Ishikawa (cell line): ENCODE results near the gene SCAP.

Experiments
- CEBPB ChIP-seq: IDR thresholded peaks from 2 replicates; pipeline ENCODE4 v1.6.1; 2012
- CREB1 ChIP-seq: IDR thresholded peaks from 2 replicates; pipeline ENCODE4 v1.6.1; 2012; ENCODE audit warnings: low read depth
- EGR1 ChIP-seq: IDR thresholded peaks from 2 replicates; pipeline ENCODE4 v1.6.1; 2012
- EP300 ChIP-seq: IDR thresholded peaks from 2 replicates; pipeline ENCODE4 v1.6.1; 2012; ENCODE audit warnings: borderline replicate concordance
- FOXM1 ChIP-seq: IDR thresholded peaks from 2 replicates; pipeline ENCODE4 v1.6.1; 2012; ENCODE audit warnings: low read depth, borderline replicate concordance
- NFIC ChIP-seq: IDR thresholded peaks from 2 replicates; pipeline ENCODE4 v1.6.1; 2012
- RAD21 ChIP-seq: IDR thresholded peaks from 2 replicates; pipeline ENCODE4 v1.6.1; 2012; ENCODE audit warnings: low read depth
- TAF1 ChIP-seq: IDR thresholded peaks from 2 replicates; pipeline ENCODE4 v1.6.1; 2012; ENCODE audit warnings: low read depth, mild to moderate bottlenecking
- TEAD4 ChIP-seq: IDR thresholded peaks from 2 replicates; pipeline ENCODE4 v1.6.1; 2012
- YY1 ChIP-seq: IDR thresholded peaks from 2 replicates; pipeline ENCODE4 v1.6.1; 2012; ENCODE audit warnings: low read depth
- ZBTB7A ChIP-seq: IDR thresholded peaks from 2 replicates; pipeline ENCODE4 v1.6.1; 2012; ENCODE audit warnings: low read depth
- TF ChIP-seq, protein P1 (sequence below): IDR thresholded peaks from 2 replicates; pipeline ENCODE4 v1.6.1; 2012; ENCODE audit warnings: low read depth, mild to moderate bottlenecking
- TF ChIP-seq, protein P2 (sequence below): IDR thresholded peaks from 2 replicates; pipeline ENCODE4 v1.6.1; 2012
- TF ChIP-seq, protein P3 (sequence below): IDR thresholded peaks from 2 replicates; pipeline ENCODE4 v1.6.1; 2012

DNA sequence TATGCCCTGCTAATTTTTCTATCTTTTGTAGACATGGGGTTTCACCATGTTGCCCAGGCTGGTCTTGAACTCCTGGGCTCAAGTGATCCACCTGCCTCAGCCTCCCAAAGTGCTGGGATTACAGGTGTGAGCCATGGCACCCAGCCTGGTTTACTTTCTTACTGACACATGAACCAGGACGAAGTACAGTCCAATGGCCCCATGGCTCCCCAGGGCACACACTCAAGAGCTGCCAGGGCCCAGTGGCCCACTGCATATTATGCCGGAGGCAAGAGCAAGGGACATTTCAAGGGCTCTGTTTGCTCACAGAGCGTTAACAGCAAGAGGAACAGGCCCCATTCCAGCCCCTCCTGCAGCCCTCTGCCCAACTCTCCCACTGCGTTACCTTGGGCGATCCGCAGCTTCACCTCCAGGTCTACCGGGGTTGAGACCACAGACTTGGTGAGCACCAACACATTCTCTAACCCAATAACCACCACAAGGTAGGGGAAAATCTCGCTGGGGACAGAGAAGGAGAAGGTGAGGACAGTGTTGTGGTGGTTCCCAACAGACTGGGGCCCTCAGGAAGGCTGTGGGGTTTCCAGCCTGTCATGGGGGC, 52.1 kb downstream of the SCAP start:
- TF ChIP-seq TAF1 (no peak), TEAD4 (no peak), FOXM1 (no peak), EP300 (no peak), ZBTB7A (no peak), YY1 (no peak), CEBPB (no peak), NFIC (no peak), EGR1 (no peak), RAD21 (no peak), CREB1 (no peak)
- TF ChIP-seq, protein P1, sequence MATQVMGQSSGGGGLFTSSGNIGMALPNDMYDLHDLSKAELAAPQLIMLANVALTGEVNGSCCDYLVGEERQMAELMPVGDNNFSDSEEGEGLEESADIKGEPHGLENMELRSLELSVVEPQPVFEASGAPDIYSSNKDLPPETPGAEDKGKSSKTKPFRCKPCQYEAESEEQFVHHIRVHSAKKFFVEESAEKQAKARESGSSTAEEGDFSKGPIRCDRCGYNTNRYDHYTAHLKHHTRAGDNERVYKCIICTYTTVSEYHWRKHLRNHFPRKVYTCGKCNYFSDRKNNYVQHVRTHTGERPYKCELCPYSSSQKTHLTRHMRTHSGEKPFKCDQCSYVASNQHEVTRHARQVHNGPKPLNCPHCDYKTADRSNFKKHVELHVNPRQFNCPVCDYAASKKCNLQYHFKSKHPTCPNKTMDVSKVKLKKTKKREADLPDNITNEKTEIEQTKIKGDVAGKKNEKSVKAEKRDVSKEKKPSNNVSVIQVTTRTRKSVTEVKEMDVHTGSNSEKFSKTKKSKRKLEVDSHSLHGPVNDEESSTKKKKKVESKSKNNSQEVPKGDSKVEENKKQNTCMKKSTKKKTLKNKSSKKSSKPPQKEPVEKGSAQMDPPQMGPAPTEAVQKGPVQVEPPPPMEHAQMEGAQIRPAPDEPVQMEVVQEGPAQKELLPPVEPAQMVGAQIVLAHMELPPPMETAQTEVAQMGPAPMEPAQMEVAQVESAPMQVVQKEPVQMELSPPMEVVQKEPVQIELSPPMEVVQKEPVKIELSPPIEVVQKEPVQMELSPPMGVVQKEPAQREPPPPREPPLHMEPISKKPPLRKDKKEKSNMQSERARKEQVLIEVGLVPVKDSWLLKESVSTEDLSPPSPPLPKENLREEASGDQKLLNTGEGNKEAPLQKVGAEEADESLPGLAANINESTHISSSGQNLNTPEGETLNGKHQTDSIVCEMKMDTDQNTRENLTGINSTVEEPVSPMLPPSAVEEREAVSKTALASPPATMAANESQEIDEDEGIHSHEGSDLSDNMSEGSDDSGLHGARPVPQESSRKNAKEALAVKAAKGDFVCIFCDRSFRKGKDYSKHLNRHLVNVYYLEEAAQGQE = no peak
- TF ChIP-seq, protein P2, sequence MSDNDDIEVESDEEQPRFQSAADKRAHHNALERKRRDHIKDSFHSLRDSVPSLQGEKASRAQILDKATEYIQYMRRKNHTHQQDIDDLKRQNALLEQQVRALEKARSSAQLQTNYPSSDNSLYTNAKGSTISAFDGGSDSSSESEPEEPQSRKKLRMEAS = no peak
- TF ChIP-seq, protein P3, sequence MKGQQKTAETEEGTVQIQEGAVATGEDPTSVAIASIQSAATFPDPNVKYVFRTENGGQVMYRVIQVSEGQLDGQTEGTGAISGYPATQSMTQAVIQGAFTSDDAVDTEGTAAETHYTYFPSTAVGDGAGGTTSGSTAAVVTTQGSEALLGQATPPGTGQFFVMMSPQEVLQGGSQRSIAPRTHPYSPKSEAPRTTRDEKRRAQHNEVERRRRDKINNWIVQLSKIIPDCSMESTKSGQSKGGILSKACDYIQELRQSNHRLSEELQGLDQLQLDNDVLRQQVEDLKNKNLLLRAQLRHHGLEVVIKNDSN = no peak
